ENCODE results near the gene TMEM163.
"Not testable (repeated sequence)": the region's sequence is repeated elsewhere in the genome, so short reads cannot be mapped to it uniquely, and the experiment has no call there.

Gene TMEM163

DNA sequence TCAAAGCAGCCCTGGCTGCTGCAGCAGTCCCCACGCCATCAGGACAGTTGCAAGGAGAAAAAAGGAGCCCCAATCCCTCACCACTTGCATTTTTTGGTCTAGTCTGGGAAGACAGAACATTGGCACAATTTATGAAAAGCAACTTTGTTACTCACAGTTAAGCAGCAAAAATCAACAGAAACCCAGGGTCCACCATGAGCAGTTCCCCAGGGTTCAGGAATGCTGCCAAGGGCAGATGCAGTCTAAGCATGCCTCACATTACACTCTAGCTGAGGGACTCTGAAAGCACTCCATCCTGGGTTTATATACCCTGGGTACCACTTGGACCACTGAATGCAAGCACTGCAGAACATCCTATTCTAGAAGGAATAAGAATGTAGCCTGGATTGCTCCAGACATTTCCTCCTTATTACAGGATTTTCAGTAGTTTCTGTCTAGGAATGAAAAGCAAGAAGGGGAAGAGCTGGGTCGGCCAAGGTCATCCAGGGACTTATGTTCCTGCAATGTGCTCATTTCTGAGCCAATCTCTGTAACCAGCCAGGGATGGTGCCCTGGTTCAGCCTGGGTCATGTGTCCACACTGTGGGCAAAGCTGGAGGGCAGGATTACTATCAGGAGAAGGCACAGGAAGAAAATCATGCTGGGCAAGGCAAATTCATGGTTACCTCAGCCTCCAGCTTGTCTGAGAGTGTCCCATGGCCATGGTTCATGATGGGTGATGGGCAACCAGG is 19.5 kb upstream of the TMEM163 start:
- ATAC-seq (replicated peaks) (no peak), DNase-seq (no peak)
- Mint-ChIP-seq H3K4me1 (ENCODE audit: low read depth in 2 of 2) (peaks cover 0 to 9% of the 10 kb centered on the region in 2 donors), H3K27me3 (peaks cover 49% of the 10 kb centered on the region in 2 donors), H3K9me3 (no peaks in the 10 kb centered on the region), H3K36me3 (ENCODE audit: insufficient read depth) (no peaks in the 10 kb centered on the region), H3K27ac (peak overlapping the region in 1 of 2 donors; percentile 19), H3K4me3 (no peak overlapping the region)

DNA sequence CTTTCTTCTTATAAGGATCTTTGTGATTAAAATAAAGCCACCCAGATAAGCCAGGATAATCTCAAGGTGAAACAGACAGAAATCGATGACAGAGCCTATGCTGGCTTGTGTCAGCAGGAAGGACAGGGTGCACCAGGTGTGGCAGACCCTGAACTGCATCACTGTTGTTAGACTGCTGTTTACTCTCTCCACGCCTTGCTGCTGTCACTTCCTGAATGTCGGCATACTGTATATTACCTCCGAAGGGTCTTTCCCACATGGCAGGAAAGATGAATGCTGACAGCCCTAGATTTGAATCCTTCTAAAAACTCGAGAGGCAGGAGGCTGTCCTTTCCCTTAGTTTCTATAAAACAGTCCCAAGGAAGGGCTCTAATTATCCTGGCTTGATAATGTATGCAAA is 18.9 kb upstream of the TMEM163 start:
- no peak overlapping the region for H3K27ac Mint-ChIP-seq
- no peaks in the 10 kb centered on the region for H3K36me3 Mint-ChIP-seq (ENCODE audit: insufficient read depth)
- DNase-seq (no peak), ATAC-seq (replicated peaks) (no peak)
- peaks cover 49% of the 10 kb centered on the region in 2 donors for H3K27me3 Mint-ChIP-seq
- no peaks in the 10 kb centered on the region for H3K9me3 Mint-ChIP-seq
- H3K4me3 Mint-ChIP-seq, result no peak overlapping the region
- H3K4me1 Mint-ChIP-seq (ENCODE audit: low read depth in 2 of 2), result peaks cover 0 to 7% of the 10 kb centered on the region in 2 donors

GRCh38 chr2:134736167-134736880 is 17.5 kb upstream of the TMEM163 start:
- H3K27me3 Mint-ChIP-seq, result peaks cover 49% of the 10 kb centered on the region in 2 donors
- H3K27ac Mint-ChIP-seq, result no peak overlapping the region
- no peak overlapping the region for H3K4me3 Mint-ChIP-seq
- H3K4me1 Mint-ChIP-seq (ENCODE audit: low read depth in 2 of 2), result peaks cover 0 to 6% of the 10 kb centered on the region in 2 donors
- H3K9me3 Mint-ChIP-seq, result no peaks in the 10 kb centered on the region
- no peaks in the 10 kb centered on the region for H3K36me3 Mint-ChIP-seq (ENCODE audit: insufficient read depth)
- ATAC-seq (replicated peaks) (no peak), DNase-seq (no peak)

- no peaks in the 10 kb centered on the region for H3K4me1 Mint-ChIP-seq (ENCODE audit: low read depth in 2 of 2)
- no peak overlapping the region for H3K4me3 Mint-ChIP-seq
- no peak overlapping the region for H3K27ac Mint-ChIP-seq
- no peaks in the 10 kb centered on the region for H3K36me3 Mint-ChIP-seq (ENCODE audit: insufficient read depth)
- H3K9me3 Mint-ChIP-seq, result no peaks in the 10 kb centered on the region
- DNase-seq (no peak), ATAC-seq (replicated peaks) (no peak)
- peaks cover 6 to 15% of the 10 kb centered on the region in 2 donors for H3K27me3 Mint-ChIP-seq
Observed at GRCh38 chr2:134728163-134728562, 9.4 kb upstream of the TMEM163 start.

DNA sequence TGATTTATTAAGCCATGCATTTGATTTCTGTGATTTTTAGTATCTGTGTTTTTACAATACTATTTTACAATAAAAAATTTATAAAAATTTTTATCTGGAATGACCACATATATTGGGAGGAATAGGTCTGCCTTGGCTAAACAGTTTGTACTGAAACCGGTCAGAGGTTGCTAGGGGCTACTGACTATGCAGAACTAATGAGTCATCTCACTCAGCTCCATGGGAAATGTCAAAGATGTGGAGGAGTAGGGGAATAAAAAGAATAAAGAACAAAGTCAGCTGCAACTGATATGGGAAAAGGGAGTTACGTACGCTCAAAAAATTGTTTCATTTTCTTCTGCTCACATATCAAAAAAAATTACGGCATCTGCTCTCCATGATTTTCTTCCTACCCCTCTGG is 8.6 kb upstream of the TMEM163 start:
- peaks cover 6 to 21% of the 10 kb centered on the region in 2 donors for H3K27me3 Mint-ChIP-seq
- no peak for DNase-seq
- no peaks in the 10 kb centered on the region for H3K36me3 Mint-ChIP-seq (ENCODE audit: insufficient read depth)
- no peaks in the 10 kb centered on the region for H3K9me3 Mint-ChIP-seq
- H3K4me3 Mint-ChIP-seq, result no peak overlapping the region
- no peak overlapping the region for H3K27ac Mint-ChIP-seq
- H3K4me1 Mint-ChIP-seq (ENCODE audit: low read depth in 2 of 2), result no peaks in the 10 kb centered on the region
- ATAC-seq (replicated peaks), result no peak

DNA sequence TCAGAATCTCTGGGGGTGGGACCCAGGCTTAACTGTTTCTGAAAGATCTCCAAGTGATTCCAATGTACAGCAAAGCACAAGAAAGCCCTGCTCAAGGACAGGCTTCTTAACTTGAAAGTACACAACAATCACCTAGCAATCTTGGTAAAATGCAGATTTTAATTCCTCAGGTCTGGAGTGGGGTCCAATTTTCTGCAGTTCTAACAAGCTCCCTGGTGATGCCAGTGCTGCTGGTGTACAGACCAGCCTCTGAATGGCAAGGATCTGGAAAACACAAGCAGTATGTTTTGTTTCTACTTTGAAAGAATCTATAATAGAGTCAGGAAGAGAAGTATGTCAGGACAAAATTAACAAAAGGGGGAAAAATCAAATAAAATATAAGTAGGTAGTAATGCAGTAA is 7.8 kb upstream of the TMEM163 start:
- no peak for ATAC-seq (replicated peaks)
- no peak overlapping the region for H3K4me3 Mint-ChIP-seq
- no peak for DNase-seq
- H3K4me1 Mint-ChIP-seq (ENCODE audit: low read depth in 2 of 2), result no peaks in the 10 kb centered on the region
- no peaks in the 10 kb centered on the region for H3K9me3 Mint-ChIP-seq
- H3K36me3 Mint-ChIP-seq (ENCODE audit: insufficient read depth), result no peaks in the 10 kb centered on the region
- no peak overlapping the region for H3K27ac Mint-ChIP-seq
- H3K27me3 Mint-ChIP-seq, result peaks cover 9 to 29% of the 10 kb centered on the region in 2 donors

GRCh38 chr2:134725876-134726275 is 7.1 kb upstream of the TMEM163 start:
- H3K9me3 Mint-ChIP-seq, result no peaks in the 10 kb centered on the region
- no peak overlapping the region for H3K27ac Mint-ChIP-seq
- H3K4me1 Mint-ChIP-seq (ENCODE audit: low read depth in 2 of 2), result no peaks in the 10 kb centered on the region
- no peak overlapping the region for H3K4me3 Mint-ChIP-seq
- H3K36me3 Mint-ChIP-seq (ENCODE audit: insufficient read depth), result no peaks in the 10 kb centered on the region
- DNase-seq, result no peak
- peaks cover 16 to 36% of the 10 kb centered on the region in 2 donors for H3K27me3 Mint-ChIP-seq
- no peak for ATAC-seq (replicated peaks)

DNA sequence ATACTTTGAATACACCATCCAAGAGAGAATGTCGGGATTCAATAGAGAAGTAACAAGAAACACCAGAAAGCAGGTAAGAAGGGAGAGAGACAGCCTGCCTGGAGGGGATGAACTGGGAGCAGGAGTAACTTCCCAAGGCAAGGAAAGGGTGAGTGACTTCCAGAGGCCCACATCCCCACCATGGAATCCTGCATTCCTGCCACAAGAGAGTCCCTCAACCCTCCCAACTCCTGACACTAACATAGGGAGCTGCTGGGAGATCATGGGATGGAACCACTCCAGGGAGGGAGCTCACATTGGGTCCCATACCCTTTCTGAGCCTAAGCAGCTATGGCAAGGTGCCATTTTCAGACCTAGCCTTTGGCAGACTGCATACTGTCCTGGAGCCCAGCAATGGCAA is 5.5 kb upstream of the TMEM163 start:
- no peak overlapping the region for H3K4me3 Mint-ChIP-seq
- DNase-seq (no peak), ATAC-seq (replicated peaks) (no peak)
- no peaks in the 10 kb centered on the region for H3K36me3 Mint-ChIP-seq (ENCODE audit: insufficient read depth)
- H3K4me1 Mint-ChIP-seq (ENCODE audit: low read depth in 2 of 2), result peaks cover 4 to 5% of the 10 kb centered on the region in 2 donors
- H3K9me3 Mint-ChIP-seq, result no peaks in the 10 kb centered on the region
- H3K27ac Mint-ChIP-seq, result no peak overlapping the region
- H3K27me3 Mint-ChIP-seq, result peaks cover 31 to 52% of the 10 kb centered on the region in 2 donors

- H3K36me3 Mint-ChIP-seq (ENCODE audit: insufficient read depth); DNase-seq; ATAC-seq (replicated peaks); H3K4me3 Mint-ChIP-seq; H3K4me1 Mint-ChIP-seq (ENCODE audit: low read depth in 2 of 2); H3K27ac Mint-ChIP-seq; H3K9me3 Mint-ChIP-seq: not testable (repeated sequence)
- peaks cover 32 to 53% of the 10 kb centered on the region in 2 donors for H3K27me3 Mint-ChIP-seq
Observed at GRCh38 chr2:134723742-134724141, 4.9 kb upstream of the TMEM163 start.

DNA sequence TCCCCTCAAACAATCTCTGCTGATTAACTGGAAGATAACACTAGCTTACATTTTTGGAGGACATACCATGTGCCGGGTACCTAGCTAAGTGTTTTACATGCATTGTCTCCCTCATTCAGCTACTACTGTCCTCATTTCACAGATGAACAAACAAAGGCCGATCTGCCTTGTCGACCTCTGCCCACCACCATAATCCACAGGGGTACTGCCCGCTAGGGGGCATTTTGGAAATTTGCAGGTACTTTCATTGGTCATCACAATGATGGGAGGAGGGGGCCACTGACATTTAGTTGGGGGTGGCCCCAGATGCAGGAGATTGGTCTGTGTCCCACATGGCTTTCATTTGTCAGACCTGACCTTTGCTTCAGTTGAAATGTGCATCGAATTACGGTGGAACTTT is 3.9 kb upstream of the TMEM163 start:
- Mint-ChIP-seq H3K27me3 (peaks cover 34 to 52% of the 10 kb centered on the region in 2 donors), H3K36me3 (ENCODE audit: insufficient read depth) (no peaks in the 10 kb centered on the region), H3K4me1 (ENCODE audit: low read depth in 2 of 2) (peaks cover 5 to 6% of the 10 kb centered on the region in 2 donors), H3K27ac (no peak overlapping the region), H3K9me3 (no peaks in the 10 kb centered on the region), H3K4me3 (no peak overlapping the region)
- no peak for ATAC-seq (replicated peaks)
- no peak for DNase-seq

DNA sequence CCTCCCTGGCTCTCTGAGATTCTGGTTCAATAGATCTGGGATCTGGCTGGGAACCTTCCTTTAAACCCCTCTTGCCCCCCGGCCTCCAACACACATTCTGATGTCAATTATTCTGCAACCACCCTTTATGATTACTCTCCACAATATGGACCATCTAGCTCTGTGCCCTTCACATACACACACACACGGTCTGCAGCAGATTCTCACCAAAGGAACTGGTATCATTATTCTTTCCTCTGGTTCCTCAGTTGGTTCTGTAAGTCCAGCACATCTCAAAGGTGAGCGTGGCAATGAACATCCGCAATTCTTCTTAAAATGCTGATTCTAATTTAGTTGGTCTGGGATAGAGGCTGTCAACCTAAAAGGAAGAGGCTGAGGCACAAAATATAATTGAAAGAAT is 2.8 kb upstream of the TMEM163 start:
- Mint-ChIP-seq H3K4me3 (no peak overlapping the region), H3K36me3 (ENCODE audit: insufficient read depth) (peaks cover under 1% of the 10 kb centered on the region), H3K4me1 (ENCODE audit: low read depth in 2 of 2) (peaks cover 13% of the 10 kb centered on the region in 2 donors), H3K9me3 (no peaks in the 10 kb centered on the region), H3K27me3 (peaks cover 43 to 57% of the 10 kb centered on the region in 2 donors), H3K27ac (no peak overlapping the region)
- ATAC-seq (replicated peaks) (no peak), DNase-seq (no peak)

GRCh38 chr2:134718023-134718816 is 580 bp downstream of the TMEM163 start:
- Mint-ChIP-seq H3K4me3 (peak overlapping the region; percentile 80 to 83), H3K27me3 (peaks cover 55 to 68% of the 10 kb centered on the region in 2 donors), H3K36me3 (ENCODE audit: insufficient read depth) (peaks cover 4% of the 10 kb centered on the region), H3K27ac (no peak overlapping the region), H3K4me1 (ENCODE audit: low read depth in 2 of 2) (peaks cover 23 to 33% of the 10 kb centered on the region in 2 donors), H3K9me3 (no peaks in the 10 kb centered on the region)
- DNase-seq (peak in 2 of 3 experiments; percentile 7 to 17), ATAC-seq (replicated peaks) (peak; percentile 43)

GRCh38 chr2:134717286-134718022 is 1.3 kb downstream of the TMEM163 start:
- Mint-ChIP-seq H3K27me3 (peaks cover 55 to 64% of the 10 kb centered on the region in 2 donors), H3K4me1 (ENCODE audit: low read depth in 2 of 2) (peaks cover 23 to 33% of the 10 kb centered on the region in 2 donors), H3K9me3 (no peaks in the 10 kb centered on the region), H3K4me3 (peak overlapping the region; percentile 80 to 83), H3K27ac (peak overlapping the region in 1 of 2 donors; percentile 41), H3K36me3 (ENCODE audit: insufficient read depth) (peaks cover 4% of the 10 kb centered on the region)
- ATAC-seq (replicated peaks) (no peak), DNase-seq (no peak)

Data from effector memory CD8-positive, alpha-beta T cell (primary cell).